ENCODE data around the gene WIPI1.
A peak's percentile ranks its signal among the peaks of the same experiment; 100 is the strongest.
"Not testable (repeated sequence)": the region's sequence is repeated elsewhere in the genome, so short reads cannot be mapped to it uniquely, and the experiment has no call there.

Gene WIPI1, protein sequence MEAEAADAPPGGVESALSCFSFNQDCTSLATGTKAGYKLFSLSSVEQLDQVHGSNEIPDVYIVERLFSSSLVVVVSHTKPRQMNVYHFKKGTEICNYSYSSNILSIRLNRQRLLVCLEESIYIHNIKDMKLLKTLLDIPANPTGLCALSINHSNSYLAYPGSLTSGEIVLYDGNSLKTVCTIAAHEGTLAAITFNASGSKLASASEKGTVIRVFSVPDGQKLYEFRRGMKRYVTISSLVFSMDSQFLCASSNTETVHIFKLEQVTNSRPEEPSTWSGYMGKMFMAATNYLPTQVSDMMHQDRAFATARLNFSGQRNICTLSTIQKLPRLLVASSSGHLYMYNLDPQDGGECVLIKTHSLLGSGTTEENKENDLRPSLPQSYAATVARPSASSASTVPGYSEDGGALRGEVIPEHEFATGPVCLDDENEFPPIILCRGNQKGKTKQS

DNA sequence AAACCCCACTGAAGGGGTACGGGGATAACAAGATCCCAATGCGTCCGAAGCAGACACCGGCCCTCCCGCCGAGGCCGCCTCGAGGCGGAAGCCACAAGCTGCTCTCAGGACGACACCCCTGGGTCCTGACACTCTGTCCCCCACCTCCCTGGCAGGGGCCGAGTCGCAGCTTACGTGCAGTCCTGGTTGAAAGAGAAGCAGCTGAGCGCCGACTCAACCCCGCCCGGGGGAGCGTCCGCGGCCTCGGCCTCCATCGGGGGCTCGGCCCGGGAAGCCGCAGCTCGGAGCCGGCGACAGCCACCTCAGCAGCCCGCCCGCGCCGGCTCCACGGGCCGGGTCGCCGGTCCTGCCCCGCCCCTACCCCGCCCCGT lies at the start of gene WIPI1:
Gene WIPI1, minus strand, starts transcription at position 329 of the 371 bp plus-strand sequence. Its CDS starts 75 bp downstream, at position 254.
- peak in 1 of 2 experiments; percentile 73 for DNase-seq

DNA sequence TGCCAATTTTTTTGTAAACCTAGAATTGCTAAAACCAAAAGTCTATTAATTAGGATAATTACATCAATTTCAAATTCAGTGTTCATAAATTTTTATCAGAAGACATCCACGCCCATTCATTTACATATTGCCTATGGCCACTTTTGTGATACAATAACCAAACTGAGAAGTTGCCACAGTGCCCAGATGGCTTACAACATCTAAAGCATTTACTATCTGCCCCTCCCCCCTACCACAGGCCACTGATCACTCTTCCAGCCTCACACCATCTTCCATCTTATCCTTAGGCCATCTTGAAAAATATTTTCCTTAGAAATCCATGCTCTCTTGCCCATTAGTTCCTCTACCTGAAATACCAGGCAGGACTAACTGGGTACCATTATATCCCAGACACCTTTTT lies 48.7 kb upstream of the WIPI1 start:
- no peak for DNase-seq

DNA sequence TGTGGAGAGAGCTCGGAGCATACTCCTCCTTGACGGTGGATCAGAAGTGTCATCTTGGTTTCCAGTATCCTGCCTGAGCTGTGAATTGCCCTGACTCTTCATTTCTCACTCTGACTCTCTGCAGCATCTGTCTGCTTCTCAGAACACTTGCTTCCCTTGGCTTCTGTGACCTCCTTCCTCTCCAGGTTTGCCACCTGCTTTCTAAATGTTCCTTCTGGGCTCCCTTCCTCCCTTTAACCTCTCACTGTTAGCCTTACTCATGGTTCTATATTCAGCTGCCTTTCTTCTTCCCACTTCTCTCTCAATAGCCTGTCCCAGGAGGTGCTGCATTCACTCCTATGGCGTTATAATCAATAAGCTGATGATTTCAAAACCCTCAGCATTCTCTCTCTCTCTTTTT lies 43.8 kb upstream of the WIPI1 start:
- DNase-seq, result no peak

DNA sequence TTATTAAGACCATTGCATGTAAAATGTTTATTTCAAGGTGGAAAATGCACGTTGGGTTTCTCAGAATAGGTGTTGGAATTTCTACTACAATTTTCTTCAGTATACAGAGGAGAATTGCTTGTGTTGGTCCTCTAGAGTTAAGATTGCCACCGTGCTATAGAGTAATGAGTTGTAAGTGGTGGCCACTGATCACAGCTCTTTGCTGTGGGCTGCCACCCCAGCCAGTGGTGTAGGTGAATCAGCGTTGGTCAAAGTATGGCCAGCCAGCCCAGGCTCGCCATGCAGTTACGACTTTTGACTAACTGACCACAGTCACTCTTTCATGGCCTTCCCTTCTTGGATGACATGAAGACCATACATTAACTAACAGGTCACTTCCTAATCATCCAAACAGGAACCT lies 42.3 kb upstream of the WIPI1 start:
- no peak for DNase-seq

DNA sequence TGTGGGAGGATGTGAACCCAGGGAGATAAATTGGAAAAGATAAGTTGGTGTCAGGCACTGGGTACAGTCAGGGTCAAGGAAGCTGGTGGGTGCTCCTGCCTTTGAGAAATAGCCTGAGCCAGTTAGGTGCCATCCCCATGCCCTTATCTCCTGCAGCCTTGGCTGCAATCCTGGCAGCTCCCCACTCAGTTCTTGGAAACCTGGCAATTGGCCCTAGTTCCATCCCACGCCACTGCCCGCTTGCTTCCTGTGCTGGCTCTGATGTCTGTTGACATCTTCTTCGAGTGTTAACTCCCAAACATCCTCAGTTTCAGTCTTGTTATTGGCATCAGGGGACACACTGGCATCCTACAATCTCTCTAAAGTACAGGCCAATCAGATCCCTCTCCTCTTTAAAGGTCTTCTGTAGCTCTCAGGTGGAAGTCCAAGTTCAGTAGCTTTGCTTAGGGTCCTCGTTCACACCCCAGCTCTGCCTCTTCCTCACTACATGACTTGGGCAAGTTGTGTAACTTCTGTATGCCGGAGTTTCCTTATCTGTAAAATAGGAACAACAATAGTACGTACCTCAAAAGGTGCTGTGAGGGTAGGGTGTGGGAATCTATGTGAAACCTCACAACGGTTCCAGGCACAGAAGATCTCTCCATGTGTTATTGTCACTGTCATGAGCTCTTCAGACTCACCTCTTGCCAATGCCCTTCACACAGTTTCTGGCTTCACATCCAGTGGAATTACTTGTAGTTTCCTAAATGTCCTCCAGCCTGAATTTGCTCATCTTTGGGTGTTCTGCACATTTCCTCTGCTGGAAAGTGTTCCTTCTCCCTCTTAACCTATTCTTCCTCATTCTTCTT lies 41.4 kb upstream of the WIPI1 start:
- no peak for DNase-seq

DNA sequence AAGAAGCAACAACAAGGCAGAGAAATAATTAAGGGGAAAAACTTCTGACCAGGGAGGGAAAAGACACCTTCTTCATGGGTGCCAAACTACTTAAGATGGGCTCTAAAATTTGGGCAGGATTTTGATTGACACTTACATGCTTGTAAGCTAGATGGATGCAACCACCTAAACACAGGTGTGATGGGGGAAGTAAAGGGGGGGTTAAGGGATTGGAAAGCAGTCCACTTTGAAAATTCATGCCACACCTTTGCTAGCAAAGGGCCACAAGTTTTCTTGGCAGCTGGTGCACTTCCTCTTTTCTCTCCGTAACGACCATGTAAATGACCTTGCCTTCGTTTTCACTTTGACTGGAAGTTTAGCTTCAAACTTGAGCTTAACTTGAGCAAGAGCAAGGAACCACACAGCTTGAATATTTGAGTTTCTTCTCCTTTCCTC lies 40.6 kb upstream of the WIPI1 start:
- no peak for DNase-seq

DNA sequence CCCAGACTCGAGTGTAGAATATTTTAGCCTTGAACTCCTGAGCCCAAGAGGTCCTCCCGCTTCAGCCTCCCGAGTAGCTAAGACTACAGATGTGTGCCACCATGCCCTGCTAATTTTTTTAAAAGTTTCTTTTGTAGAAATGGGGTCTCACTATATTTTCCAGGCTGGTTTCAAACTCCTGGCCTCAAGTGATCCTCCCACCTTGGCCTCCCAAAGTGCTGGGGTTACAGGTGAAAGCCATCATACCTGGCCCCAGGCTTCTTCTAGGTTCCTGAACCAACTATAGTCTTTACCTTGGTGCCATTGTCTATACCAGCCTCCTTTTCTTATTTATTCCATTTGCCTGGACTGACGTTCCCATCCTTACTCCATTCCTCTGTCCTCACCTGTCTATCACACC lies 37.8 kb upstream of the WIPI1 start:
- no peak for DNase-seq

DNA sequence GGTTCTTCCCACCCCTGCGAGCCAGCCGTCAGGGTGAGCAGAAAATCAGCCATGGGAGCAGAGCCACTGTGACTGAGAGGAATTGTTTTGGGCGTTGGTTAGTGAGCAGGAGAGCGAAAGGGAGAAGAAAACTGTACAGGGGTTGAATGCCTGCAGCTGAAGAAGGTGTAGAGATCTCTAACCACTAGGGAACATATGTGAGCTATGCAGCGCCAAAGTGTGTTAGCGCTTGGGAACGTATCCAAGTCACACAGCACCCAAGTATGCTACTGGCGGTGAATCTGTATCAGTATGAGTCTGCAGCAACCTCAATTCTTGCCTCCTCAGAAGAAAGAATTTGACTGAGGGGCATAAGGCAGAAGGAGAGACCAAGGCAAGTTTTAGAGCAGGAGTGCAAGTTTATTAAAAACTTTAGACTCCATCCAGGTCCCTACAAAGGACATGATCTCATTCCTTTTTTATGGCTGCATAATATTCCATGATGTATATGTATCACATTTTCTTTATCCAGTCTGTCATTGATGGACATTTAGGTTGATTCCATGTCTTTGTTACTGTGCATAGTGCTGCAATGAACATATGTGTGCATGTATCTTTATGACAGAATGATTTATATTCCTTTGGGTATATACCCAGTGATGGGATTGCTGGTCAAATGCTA lies 35.2 kb upstream of the WIPI1 start:
- not testable (repeated sequence) for DNase-seq

DNA sequence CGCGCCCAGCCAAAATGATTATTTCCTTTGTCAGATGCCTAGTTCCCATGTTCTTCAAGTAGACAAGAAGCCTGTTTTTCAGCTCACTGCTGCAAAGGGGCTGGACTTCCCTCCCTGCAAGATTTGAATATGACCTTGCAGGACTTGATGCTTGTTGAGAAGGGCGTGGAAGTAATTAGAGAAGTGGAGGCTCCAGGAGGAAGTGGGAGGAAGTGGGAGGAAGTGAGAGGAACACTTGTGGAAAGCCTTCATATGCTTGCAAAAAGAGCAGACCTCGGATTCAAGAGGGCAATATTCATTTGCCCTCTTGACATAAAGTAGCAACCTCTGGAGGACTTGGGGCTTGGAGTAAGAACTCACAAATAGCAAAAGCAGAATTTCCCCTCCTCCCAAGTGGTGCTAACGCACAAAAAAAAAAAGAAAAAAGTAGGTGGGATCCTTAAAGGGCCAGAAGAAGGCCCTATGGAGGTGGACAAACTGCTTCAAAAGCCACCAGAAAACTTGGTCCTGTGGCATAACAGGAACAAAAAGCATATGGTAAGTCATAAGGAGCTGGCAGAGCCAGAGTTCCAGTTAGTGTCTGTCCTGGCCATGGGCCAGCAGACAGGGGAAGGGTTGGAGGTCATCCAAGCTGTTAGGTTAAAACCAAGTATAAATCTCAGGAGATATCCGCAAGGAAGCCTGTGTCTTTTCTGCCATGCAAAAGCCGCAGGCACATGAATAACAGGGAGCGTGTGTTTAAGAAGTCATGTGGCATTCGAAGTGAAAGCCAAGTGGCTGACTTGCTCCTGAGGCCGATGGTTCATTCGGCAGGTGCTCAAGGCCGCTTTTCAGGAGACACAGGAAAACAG lies 34.3 kb upstream of the WIPI1 start:
- peak in 1 of 2 experiments; percentile 26 for DNase-seq

DNA sequence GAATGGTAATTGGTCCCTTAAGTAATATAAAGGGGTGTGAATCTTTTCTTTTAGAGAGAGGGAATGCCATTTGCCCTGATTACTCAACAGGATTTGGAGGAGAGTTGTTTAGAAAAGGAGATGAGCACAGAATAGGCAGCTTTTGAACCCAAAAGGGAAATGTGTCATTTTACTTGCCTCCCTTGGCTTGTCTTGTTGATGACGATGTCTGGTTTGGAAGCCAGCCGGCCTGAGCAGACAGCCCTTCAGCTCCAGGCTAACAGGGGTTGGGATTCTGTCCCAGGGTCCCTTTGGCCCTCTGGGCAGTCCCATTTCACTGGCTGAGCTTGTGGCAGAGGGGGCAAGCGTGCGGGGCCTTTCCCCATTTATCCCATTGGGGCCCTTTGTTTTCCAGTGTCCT lies 32.6 kb upstream of the WIPI1 start:
- no peak for DNase-seq

DNA sequence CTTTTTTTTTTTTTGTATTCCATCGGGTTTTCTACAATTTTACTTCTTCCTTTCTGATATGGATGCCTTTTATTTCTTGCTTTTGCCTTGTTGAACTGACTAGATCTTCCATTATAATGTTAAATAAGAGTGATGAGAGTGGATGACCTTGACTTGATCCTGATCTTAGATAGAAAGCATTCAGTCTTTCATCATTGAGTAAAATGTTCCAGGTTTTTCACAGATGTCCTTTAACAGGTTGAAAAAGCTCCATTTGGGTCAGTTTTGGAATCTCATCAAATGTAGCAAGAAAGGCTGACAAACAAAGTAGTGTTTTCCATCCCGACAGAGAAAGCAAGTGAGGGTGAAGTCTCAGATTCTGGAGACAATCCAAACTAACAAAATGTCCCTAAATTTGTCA lies 27.2 kb upstream of the WIPI1 start:
- DNase-seq, result no peak

DNA sequence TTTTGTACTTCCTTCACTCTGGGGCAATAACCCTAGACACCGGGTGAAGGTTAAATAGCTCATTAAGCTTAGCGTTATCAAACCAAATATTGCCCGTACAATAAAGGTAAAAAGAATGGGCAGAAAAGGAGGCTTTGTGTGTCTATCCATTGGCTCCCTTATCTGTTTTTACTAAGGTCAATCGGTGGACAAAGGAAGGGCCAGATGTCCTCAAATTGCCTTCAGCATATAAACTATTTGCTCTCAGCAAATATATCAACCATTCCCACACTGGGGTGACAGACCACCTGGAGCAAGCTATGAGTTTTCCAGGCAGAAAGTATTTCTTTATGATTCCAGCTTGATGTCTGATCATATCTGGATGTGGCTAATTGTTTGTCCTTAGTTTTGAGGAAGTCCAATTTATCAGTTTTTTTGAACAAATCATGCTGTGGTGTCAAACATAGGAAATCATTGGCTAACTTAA lies 25.3 kb upstream of the WIPI1 start:
- DNase-seq, result no peak

DNA sequence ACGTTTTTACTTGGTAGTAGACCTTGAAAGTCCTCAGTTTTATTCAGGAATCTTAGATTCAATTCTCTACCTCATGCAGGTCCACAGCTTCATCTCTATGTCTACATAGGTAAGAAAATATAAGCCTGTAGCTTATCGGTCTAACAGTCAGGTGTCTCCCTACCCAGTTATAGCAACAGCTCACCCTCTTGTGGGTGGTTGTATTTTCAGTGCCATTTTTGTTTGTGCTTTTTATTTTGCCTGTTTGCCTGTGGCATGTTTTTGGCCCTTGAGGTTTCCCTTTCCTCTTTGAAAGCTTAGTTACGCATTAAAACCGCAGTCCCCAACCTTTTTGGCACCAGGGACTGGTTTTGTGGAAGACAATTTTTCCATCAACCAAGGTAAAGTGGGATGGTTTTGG lies 23.6 kb upstream of the WIPI1 start:
- no peak for DNase-seq

DNA sequence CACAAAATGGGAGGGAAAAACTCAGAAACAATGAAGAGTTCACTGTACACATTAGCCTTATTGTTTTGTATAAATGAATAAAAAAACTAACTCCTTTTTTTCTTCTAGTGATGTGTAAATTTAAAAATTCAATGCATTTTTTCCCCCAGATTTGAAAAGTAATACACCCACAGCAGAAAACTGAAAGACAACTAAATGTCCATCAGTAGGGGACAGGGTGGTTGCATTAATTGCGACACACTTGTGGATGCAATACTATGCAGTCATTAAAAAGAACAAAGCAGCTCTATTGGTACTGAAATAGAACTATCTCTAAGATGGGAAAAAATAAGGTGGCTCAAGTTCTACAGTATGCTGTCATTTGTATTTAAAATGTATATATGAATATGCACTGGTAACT lies 13.7 kb upstream of the WIPI1 start:
- DNase-seq, result no peak

DNA sequence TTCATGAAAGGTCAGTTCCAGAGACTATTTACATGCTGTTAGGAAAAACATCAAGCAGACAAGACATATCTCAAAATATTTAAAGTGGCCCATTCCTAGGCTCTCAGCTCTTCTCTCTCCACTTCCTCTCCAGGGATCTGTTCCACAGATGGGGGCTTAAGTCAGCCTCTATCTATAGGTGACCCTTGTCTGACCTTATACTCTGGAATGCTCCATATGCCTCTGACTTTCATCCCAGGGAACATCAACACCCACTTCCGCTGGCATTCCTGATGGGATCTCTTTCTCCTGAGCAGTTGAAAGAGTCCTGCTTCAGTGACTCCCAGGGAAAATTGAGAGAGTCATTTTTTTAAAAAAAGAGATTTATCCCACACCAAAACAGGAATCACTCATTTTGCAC lies 11.5 kb upstream of the WIPI1 start:
- peak; percentile 50 to 56 for DNase-seq

DNA sequence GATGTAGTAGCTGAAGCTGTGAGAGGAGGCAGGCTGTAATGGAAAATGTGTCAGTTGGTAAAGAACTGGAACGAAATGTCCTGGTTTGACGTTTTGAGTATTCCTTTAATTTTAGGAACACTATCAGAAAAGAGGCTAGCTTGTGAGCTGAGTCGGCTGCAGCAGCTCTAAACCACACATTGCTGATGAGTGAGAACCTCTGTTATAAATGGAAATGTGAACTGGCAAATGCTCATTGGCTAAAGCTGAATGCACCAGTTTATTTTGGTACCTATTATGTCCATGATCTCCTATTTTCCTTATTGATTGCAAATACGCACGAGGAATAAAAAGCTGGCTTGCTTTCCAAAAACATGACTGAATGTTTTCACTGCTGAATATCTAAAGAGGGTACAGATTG lies 11.0 kb upstream of the WIPI1 start:
- DNase-seq, result no peak

DNA sequence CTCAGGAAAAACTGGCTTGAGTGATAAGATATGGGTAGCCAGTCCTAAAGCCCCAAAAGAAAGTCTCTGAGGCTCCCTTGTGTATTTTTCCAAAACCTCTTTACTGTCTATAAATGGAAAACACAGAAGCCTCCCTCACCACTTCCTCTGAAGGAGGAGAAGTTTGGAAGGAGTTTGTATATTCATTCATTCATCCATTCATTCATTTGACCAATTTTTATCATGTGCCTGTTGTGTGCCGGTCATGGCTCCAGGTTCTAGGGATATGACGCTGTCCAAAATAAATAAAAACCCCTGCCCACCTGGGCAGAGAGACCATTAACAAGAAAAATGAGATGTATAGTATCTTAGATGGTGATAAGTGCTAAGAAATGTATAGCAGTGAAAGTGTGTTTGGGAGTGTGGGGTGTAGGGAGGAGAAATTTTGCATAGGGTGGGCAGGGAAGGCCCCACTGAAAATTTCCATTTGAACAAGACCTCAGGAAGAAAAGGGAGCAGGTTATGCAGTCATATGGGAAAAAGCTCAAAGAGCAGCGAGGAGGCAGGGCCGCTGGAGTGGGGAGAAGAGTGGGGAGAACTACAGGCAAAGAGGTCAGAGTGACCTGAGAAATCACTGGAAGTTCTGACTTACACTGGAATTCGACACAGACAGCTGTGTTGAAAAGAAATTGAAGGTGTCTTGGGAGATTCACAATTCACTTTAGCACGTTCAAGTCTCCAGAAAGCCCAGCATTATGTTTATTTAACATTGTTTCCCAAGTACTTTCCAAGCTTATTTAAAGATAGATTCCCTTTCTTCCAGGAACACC lies 6.1 kb upstream of the WIPI1 start:
- no peak for DNase-seq

DNA sequence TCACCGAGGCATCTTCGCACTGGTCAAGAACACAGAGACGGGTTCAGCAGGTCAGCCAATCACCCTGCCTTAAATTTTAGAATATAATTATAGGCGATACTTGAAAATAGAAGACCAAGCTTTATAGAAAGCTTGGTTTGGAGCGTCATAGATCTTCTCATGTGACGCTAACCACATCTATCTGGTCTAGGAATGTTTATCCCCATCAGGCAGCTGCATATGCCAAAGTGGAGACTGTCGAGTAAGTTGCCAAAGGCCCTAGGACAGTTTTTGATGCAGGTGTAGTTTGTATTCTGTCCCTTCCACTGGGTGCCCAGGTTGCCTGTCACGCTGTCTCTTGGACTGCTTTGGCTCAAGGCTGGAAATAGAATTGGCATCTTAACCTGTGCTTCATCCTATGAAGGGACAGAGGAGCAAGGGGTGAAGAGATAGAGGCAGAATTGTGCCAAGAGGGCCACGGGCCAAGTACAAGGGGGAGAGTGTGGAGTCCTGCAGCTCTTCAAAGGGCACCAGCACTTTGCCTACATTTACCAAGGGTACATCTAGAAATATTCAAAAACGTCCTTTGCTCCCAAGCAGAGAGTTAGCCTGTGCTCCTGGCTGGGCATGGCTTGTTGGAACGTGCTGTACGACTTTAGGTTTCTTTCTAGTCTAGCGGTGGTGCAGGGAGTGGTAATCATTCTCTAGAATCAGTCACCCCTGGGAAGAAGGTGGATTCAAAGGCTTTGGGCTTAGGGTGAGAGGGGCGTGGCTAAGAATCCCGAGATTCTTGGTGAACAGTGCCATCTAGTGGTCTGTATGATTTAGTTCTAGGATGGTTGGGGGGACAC lies 5.3 kb upstream of the WIPI1 start:
- DNase-seq, result peak; percentile 85 to 89

DNA sequence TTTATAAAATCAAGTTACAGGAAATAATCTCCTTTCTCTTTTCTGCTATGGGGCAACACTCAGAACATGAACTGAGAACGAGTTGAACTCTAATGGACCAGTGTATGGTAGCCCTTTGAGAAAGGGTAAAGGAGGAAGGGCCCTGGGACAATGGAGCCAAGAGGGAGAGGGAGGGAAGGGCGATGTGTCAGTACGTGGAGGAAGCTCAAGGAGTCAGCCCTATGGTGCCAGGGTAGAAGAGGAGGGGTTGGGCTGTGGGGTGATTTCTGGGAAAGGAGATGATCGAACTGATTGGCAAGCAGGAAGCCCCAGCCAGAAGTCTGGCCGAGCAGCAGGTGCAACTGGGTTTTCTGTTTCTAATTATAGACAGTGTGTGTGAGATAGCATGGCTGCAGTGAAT lies 4.3 kb upstream of the WIPI1 start:
- no peak for DNase-seq

DNA sequence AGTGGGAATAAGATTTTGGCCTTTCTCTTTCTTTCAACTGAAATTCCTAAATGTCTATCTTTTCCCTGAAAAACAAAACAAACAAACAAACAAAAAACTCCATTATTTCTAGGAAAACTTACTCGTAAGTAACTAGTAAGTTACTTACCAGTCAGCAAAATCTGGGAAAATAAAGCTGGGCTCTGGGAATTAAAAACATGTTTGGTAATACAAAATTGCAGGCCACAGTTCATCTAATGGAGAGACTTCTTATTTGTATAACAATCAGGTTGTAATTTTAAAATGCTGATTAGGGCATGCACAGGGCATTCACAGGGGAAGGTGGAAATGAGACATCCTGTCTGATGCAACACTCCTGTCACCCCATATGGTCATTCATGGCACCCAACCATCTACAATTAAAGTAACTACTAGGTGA lies 3.8 kb upstream of the WIPI1 start:
- no peak for DNase-seq

DNA sequence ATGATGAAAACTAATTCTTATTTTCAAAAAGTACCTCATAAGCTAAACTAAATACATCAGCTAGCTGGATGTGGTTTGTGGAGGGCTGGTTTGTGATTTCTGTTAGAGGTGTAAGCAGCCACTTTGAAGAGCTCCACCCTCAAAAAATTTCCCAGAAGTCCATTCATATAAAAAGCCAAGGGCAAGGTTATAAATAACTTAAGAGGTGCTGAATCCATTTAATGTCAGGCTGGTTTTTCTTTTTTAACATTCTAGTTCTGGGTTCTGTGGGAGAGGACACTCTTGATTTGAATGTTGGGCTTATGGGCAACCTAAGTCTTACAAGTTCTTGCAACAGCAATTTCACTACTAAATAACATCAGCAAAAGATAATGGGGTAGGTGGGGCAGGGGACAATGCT lies 3.4 kb upstream of the WIPI1 start:
- no peak for DNase-seq
